Cardiac atrium fibroblast (primary cell): ENCODE data around the gene PPP6R2. TPM values are rescaled to one million over a fixed set of nuclear protein-coding genes. Genes with fewer than 3 reads are reported as not detected.

Experiments used
- total RNA-seq: library from RNA; depleted of rRNA; stranded (reverse); fragments of >200 nt; gene quantifications from 2 replicates; pipeline ENCODE4 v1.2.3, GENCODE V29; 2015

PPP6R2 gene
- total RNA-seq = 47.3 and 51.6 TPM in 2 replicates

GRCh38 chr22:50342651-50343540 is at the start of gene PPP6R2:
Gene PPP6R2 (plus strand): TSS chr22:50343327. CDS start chr22:50393909, 50,582 bp downstream.

GRCh38 chr22:50306753-50307749 is 36.1 kb upstream of the PPP6R2 start, which contains the start of gene PLXNB2:
Gene PLXNB2 (minus strand): TSS chr22:50307646. CDS start chr22:50290584, 17,062 bp downstream.

GRCh38 chr22:50326956-50327710 is 16.0 kb upstream of the PPP6R2 start, which contains the start of gene DENND6B:
Gene DENND6B (minus strand): TSS chr22:50327012. CDS start chr22:50326988, 24 bp downstream.

GRCh38 chr22:50474710-50475651 is 131.9 kb downstream of the PPP6R2 start, which contains the start of gene SBF1:
Gene SBF1 (minus strand): TSS chr22:50475035. CDS start chr22:50474840, 195 bp downstream.

GRCh38 chr22:50481440-50482106 is 138.4 kb downstream of the PPP6R2 start, which contains the start of gene ADM2:
Gene ADM2 (plus strand): TSS chr22:50481543. CDS start chr22:50481848, 305 bp downstream.

GRCh38 chr22:50486561-50487289 is 143.6 kb downstream of the PPP6R2 start, which contains the start of gene MIOX:
Gene MIOX (plus strand): TSS chr22:50486859. CDS start chr22:50486898, 39 bp downstream.

Other genes with a start within 250 kb of the PPP6R2 start
- gene PANX2, start 172.6 kb upstream of the PPP6R2 start, total RNA-seq = 0.65 and 1.1 TPM in 2 replicates
- gene TRABD, start 157.4 kb upstream of the PPP6R2 start, total RNA-seq = 23.5 and 27.1 TPM in 2 replicates
- 18.3 and 19.5 TPM in 2 replicates for gene SELENOO, start 142.3 kb upstream of the PPP6R2 start, total RNA-seq
- gene TUBGCP6, start 98.3 kb upstream of the PPP6R2 start, total RNA-seq = 25.6 and 27.3 TPM in 2 replicates
- 19.0 and 19.1 TPM in 2 replicates for gene HDAC10, start 92.1 kb upstream of the PPP6R2 start, total RNA-seq
- 37.4 and 43.9 TPM in 2 replicates for gene MAPK12, start 81.6 kb upstream of the PPP6R2 start, total RNA-seq
- gene MAPK11, start 72.9 kb upstream of the PPP6R2 start, total RNA-seq = 12.6 and 14.4 TPM in 2 replicates
- gene PLXNB2, start 35.7 kb upstream of the PPP6R2 start, total RNA-seq = 84.8 and 155 TPM in 2 replicates
- gene DENND6B, start 16.3 kb upstream of the PPP6R2 start, total RNA-seq = 0.81 and 4.5 TPM in 2 replicates
- gene SBF1, start 131.7 kb downstream of the PPP6R2 start, total RNA-seq = 48.1 and 49.5 TPM in 2 replicates
- gene ADM2, start 138.2 kb downstream of the PPP6R2 start, total RNA-seq = 10.2 and 10.8 TPM in 2 replicates
- gene MIOX, start 143.5 kb downstream of the PPP6R2 start, total RNA-seq = not detected in 2 replicates
- gene LMF2, start 164.4 kb downstream of the PPP6R2 start, total RNA-seq = 92.3 and 98.9 TPM in 2 replicates
- 20.0 and 24.9 TPM in 2 replicates for gene NCAPH2, start 164.9 kb downstream of the PPP6R2 start, total RNA-seq
- gene SCO2, start 182.3 kb downstream of the PPP6R2 start, total RNA-seq = 0.81 and 1.6 TPM in 2 replicates
- 48.4 and 51.1 TPM in 2 replicates for gene TYMP, start 186.7 kb downstream of the PPP6R2 start, total RNA-seq
- not detected in 2 replicates for gene KLHDC7B, start 202.6 kb downstream of the PPP6R2 start, total RNA-seq
- gene SYCE3, start 219.6 kb downstream of the PPP6R2 start, total RNA-seq = not detected in 2 replicates
- 1.8 TPM in 1 of 2 replicates, not detected in the other for gene CPT1B, start 235.1 kb downstream of the PPP6R2 start, total RNA-seq
- gene CHKB, start 239.5 kb downstream of the PPP6R2 start, total RNA-seq = 19.1 and 22.9 TPM in 2 replicates